HEK293T (cell line): ENCODE measurements around the gene SLC38A9.

Experiments used
- CTCF ChIA-PET: fragments of 350-600 bp; formaldehyde crosslinking; extraction: SDS; loops from one replicate; lab custom pipeline; 2021; ENCODE audit warnings: antibody characterized with exemption, inconsistent platforms; lab: Yijun Ruan, JAX
- POLR2A ChIA-PET: fragments of 350-600 bp; formaldehyde crosslinking; extraction: SDS; loops from one replicate; lab custom pipeline; 2020; ENCODE audit warnings: antibody characterized with exemption, inconsistent platforms; lab: Yijun Ruan, JAX
- DNase-seq: peaks from one replicate; pipeline ENCODE4 v3.0.0; 2012; ENCODE audit warnings: mixed read lengths; ENCODE audit errors: extremely low spot score
- ARNT ChIP-seq: fragments of 450-650 bp; IDR thresholded peaks from 2 replicates; pipeline ENCODE4 v1.6.1; 2017; ENCODE audit warnings: mild to moderate bottlenecking
- BHLHE40 ChIP-seq: fragments of 450-650 bp; IDR thresholded peaks from 2 replicates; pipeline ENCODE4 v1.6.1; 2016; ENCODE audit warnings: mild to moderate bottlenecking, moderate library complexity, borderline replicate concordance
- CTBP1 ChIP-seq: fragments of 450-650 bp; IDR thresholded peaks from 2 replicates; pipeline ENCODE4 v1.6.1; 2016; ENCODE audit warnings: borderline replicate concordance
- ELF4 ChIP-seq: fragments of 450-650 bp; IDR thresholded peaks from 2 replicates; pipeline ENCODE4 v1.6.1; 2017; ENCODE audit warnings: antibody characterized with exemption
- FOXA1 ChIP-seq: fragments of 450-650 bp; IDR thresholded peaks from 2 replicates; pipeline ENCODE4 v1.6.1; 2016; ENCODE audit warnings: mild to moderate bottlenecking
- FOXK2 ChIP-seq: fragments of 450-650 bp; IDR thresholded peaks from 2 replicates; pipeline ENCODE4 v1.6.1; 2016; ENCODE audit warnings: mild to moderate bottlenecking
- FOXM1 ChIP-seq: fragments of 450-650 bp; IDR thresholded peaks from 2 replicates; pipeline ENCODE4 v1.6.1; 2017; ENCODE audit warnings: mild to moderate bottlenecking, borderline replicate concordance
- HDGF ChIP-seq: fragments of 450-650 bp; IDR thresholded peaks from 2 replicates; pipeline ENCODE4 v1.6.1; 2017; ENCODE audit warnings: antibody characterized with exemption, borderline replicate concordance
- L3MBTL2 ChIP-seq: fragments of 450-650 bp; conservative IDR thresholded peaks from 2 replicates; pipeline ENCODE4 v1.6.1; 2016; ENCODE audit warnings: mild to moderate bottlenecking
- LEF1 ChIP-seq: fragments of 450-650 bp; IDR thresholded peaks from 2 replicates; pipeline ENCODE4 v1.6.1; 2017; ENCODE audit warnings: mild to moderate bottlenecking, borderline replicate concordance
- NFRKB ChIP-seq: fragments of 450-650 bp; IDR thresholded peaks from 2 replicates; pipeline ENCODE4 v1.6.1; 2016; ENCODE audit warnings: mild to moderate bottlenecking, moderate library complexity
- SP1 ChIP-seq: fragments of 450-650 bp; IDR thresholded peaks from 2 replicates; pipeline ENCODE4 v1.6.1; 2017
- SUZ12 ChIP-seq: fragments of 450-650 bp; IDR thresholded peaks from 2 replicates; pipeline ENCODE4 v1.6.1; 2016; ENCODE audit warnings: mild to moderate bottlenecking
- TARDBP ChIP-seq: fragments of 450-650 bp; IDR thresholded peaks from 2 replicates; pipeline ENCODE4 v1.6.1; 2016
- ZNF384 ChIP-seq: fragments of 450-650 bp; IDR thresholded peaks from 2 replicates; pipeline ENCODE4 v1.6.1; 2016
- TF ChIP-seq, protein P1 (sequence below): fragments of 450-650 bp; IDR thresholded peaks from 2 replicates; pipeline ENCODE4 v1.6.1; 2016

The SLC38A9 gene

GRCh38 chr5:55749387-55749786, 37.3 kb upstream of the SLC38A9 start:
- POLR2A ChIA-PET = no interaction called here
- DNase-seq = no peak
- TF ChIP-seq SUZ12 (no peak), ELF4 (no peak), CTBP1 (no peak), SP1 (no peak)
- CTCF ChIA-PET = no interaction called here

DNA sequence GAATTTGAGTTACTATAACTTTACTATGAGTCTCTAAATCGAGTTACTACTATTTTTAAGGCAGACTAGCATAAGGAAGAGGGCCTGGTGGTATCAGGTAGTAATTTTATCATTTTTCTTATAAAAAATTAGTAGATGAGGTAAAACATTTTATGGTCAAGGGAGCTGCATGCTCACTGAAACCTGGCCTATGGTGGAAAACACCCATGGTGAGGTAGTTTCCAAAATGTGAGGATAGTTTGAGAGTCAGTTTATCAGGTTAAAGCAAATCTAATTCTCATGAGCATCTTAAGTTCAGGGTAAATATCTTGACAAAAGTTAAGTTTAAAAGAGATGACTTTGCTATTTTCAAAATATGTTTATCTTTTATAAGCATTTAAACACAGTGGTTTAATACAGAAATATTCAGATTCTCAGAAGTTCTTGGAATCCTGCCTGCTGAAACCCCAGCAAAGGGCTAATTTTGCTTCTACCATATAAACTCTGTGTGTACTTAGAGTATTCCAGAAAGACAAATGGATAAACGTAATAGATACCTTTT, 35.7 kb upstream of the SLC38A9 start:
- TF ChIP-seq CTBP1 (no peak), HDGF (no peak), TARDBP (no peak), ZNF384 (no peak), ELF4 (no peak), BHLHE40 (no peak), FOXA1 (no peak), LEF1 (no peak), FOXM1 (no peak), L3MBTL2 (no peak), SP1 (no peak), NFRKB (no peak), ARNT (no peak), SUZ12 (no peak), FOXK2 (no peak)
- CTCF ChIA-PET = no interaction called here
- POLR2A ChIA-PET = no interaction called here
- no peak for DNase-seq

- TF ChIP-seq FOXM1 (no peak), ELF4 (no peak), HDGF (no peak), FOXA1 (no peak), ARNT (no peak), FOXK2 (no peak), L3MBTL2 (no peak), CTBP1 (no peak), SUZ12 (no peak), NFRKB (no peak), SP1 (no peak), BHLHE40 (no peak), ZNF384 (no peak)
- TF ChIP-seq, protein P1, sequence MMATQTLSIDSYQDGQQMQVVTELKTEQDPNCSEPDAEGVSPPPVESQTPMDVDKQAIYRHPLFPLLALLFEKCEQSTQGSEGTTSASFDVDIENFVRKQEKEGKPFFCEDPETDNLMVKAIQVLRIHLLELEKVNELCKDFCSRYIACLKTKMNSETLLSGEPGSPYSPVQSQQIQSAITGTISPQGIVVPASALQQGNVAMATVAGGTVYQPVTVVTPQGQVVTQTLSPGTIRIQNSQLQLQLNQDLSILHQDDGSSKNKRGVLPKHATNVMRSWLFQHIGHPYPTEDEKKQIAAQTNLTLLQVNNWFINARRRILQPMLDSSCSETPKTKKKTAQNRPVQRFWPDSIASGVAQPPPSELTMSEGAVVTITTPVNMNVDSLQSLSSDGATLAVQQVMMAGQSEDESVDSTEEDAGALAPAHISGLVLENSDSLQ = no peak
- POLR2A ChIA-PET = no interaction called here
- DNase-seq = no peak
- CTCF ChIA-PET = interaction anchor here (0.7 kb wide), 1 partner anchor 19 kb away, joined by 4 read pairs; no protein-coding TSS in a partner anchor
Measured at GRCh38 chr5:55742778-55743177, 30.7 kb upstream of the SLC38A9 start.

GRCh38 chr5:55737793-55738192, 25.7 kb upstream of the SLC38A9 start, which contains the start of gene DDX4:
Gene DDX4, plus strand, starts transcription at chr5:55738061. Its CDS starts 903 bp downstream, at chr5:55738964.
- TF ChIP-seq FOXA1 (no peak), L3MBTL2 (no peak), SP1 (no peak), SUZ12 (no peak), TARDBP (no peak), CTBP1 (no peak), FOXK2 (no peak), BHLHE40 (no peak), LEF1 (no peak), ARNT (no peak), ZNF384 (no peak), FOXM1 (no peak), HDGF (no peak), ELF4 (no peak)
- TF ChIP-seq, protein P1 = no peak
- CTCF ChIA-PET = no interaction called here
- POLR2A ChIA-PET = no interaction called here
- no peak for DNase-seq

DNA sequence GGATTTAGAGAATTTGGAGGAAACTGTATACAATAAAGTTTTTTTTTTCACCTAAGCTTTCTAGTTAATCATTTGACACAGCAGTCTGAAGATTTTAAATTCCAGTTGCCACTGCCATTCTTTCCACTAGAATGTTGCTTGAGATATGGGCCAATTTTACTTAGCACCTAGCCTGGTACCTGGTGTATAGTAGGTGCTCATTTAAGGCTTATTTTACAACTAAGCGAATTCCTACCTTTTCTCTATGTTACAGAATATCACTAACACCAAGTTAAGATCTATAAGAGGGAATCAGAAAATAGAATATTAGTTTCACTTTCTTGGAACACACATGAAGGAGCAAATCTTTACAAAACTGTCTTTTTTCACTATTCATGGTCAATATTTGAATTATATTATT, 22.5 kb upstream of the SLC38A9 start:
- ChIA-PET POLR2A (no interaction called here), CTCF (no interaction called here)
- TF ChIP-seq TARDBP = no peak
- TF ChIP-seq L3MBTL2 = no peak
- TF ChIP-seq CTBP1 = no peak
- TF ChIP-seq BHLHE40 = no peak
- no peak for TF ChIP-seq FOXM1
- TF ChIP-seq LEF1 = no peak
- no peak for DNase-seq

GRCh38 chr5:55732585-55732984, 20.5 kb upstream of the SLC38A9 start:
- CTCF ChIA-PET = no interaction called here
- DNase-seq = no peak
- TF ChIP-seq CTBP1 (no peak), SP1 (no peak), FOXA1 (no peak), SUZ12 (no peak), LEF1 (no peak), ARNT (no peak)
- POLR2A ChIA-PET = no interaction called here

GRCh38 chr5:55731848-55732247, 19.7 kb upstream of the SLC38A9 start:
- POLR2A ChIA-PET = no interaction called here
- CTCF ChIA-PET = no interaction called here
- no peak for DNase-seq
- TF ChIP-seq FOXA1 (no peak), ARNT (no peak), FOXK2 (no peak), CTBP1 (no peak), SP1 (no peak), ZNF384 (no peak), L3MBTL2 (no peak), HDGF (no peak), FOXM1 (no peak), ELF4 (no peak), NFRKB (no peak), SUZ12 (no peak), BHLHE40 (no peak), LEF1 (no peak)
- TF ChIP-seq, protein P1 = no peak
